PC-3 (cell line): ENCODE results near the gene PPM1L. TPM values are rescaled to one million over a fixed set of nuclear protein-coding genes. Genes with fewer than 3 reads are reported as not detected.
A peak's percentile ranks its signal among the peaks of the same experiment; 100 is the strongest.

ENCODE experiments used
- ATAC-seq: fragments of 200-7000 bp; cut with Tn5 transposase; 2 replicates; pipeline ENCODE4 v1.9.1; 2020; ENCODE audit warnings: mild to moderate bottlenecking, moderate library complexity
- BruUV-seq: library from RNA; stranded (reverse); fragments of 400-500 nt; replicated peaks from 2 replicates; lab custom pipeline; 2021; lab: Mats Ljungman, UMichigan
- CTCF ChIA-PET: fragments of 300-600 bp; sonication (Branson Sonifier 250); formaldehyde crosslinking; loops from one replicate; lab custom pipeline; 2022; ENCODE audit warnings: antibody characterized with exemption; lab: Charles Lee
- POLR2A ChIA-PET: fragments of 300-600 bp; sonication (Branson Sonifier 250); formaldehyde crosslinking; loops from one replicate; lab custom pipeline; 2022; ENCODE audit warnings: antibody characterized with exemption; ENCODE audit not compliant: unreplicated experiment; lab: Charles Lee
- DNase-seq: peaks from one replicate; pipeline ENCODE4 v3.0.0-alpha.2; 2015
- H2AFZ ChIP-seq: fragments of 300-600 bp; sonication (generic); 2 replicates; pipeline ENCODE4 v1.6.0; 2016; ENCODE audit warnings: antibody characterized with exemption, low read length
- H3F3A ChIP-seq: fragments of 300-600 bp; sonication (generic); one replicate; pipeline ENCODE4 v1.6.0; 2017; ENCODE audit warnings: antibody characterized with exemption, low read length, control low read depth, mild to moderate bottlenecking; ENCODE audit not compliant: unreplicated experiment
- H3K27ac ChIP-seq: fragments of 300-600 bp; sonication (generic); 2 replicates; pipeline ENCODE4 v1.5.1; 2016; ENCODE audit warnings: mild to moderate bottlenecking, low read length
- H3K27me3 ChIP-seq: fragments of 300-600 bp; sonication (generic); 2 replicates; pipeline ENCODE4 v1.6.1; 2016; ENCODE audit warnings: low read length, mixed read lengths
- H3K36me3 ChIP-seq: fragments of 300-600 bp; sonication (generic); 2 replicates; pipeline ENCODE4 v1.6.1; 2016; ENCODE audit warnings: low read depth, mixed run types, low read length, mixed read lengths
- H3K4me1 ChIP-seq: fragments of 300-600 bp; sonication (generic); 2 replicates; pipeline ENCODE4 v1.5.1; 2016; ENCODE audit warnings: low read length; ENCODE audit not compliant: insufficient read depth
- H3K4me2 ChIP-seq: fragments of 300-600 bp; sonication (generic); 2 replicates; pipeline ENCODE4 v1.6.0; 2016; ENCODE audit warnings: low read length
- H3K4me3 ChIP-seq: fragments of 300-600 bp; sonication (generic); 2 replicates; pipeline ENCODE4 v1.5.1; 2016; ENCODE audit warnings: mild to moderate bottlenecking, low read length, mixed read lengths
- H3K79me2 ChIP-seq: fragments of 300-600 bp; sonication (generic); 2 replicates; pipeline ENCODE4 v1.6.1; 2017; ENCODE audit warnings: low read length, mixed read lengths
- H3K9ac ChIP-seq: fragments of 300-600 bp; sonication (generic); 2 replicates; pipeline ENCODE4 v1.6.0; 2016; ENCODE audit warnings: mild to moderate bottlenecking, low read length
- H3K9me2 ChIP-seq: fragments of 300-600 bp; sonication (generic); replicated peaks from 2 replicates; pipeline ENCODE4 v1.6.1; 2016; ENCODE audit warnings: mixed run types, low read length, mixed read lengths
- H3K9me3 ChIP-seq: fragments of 300-600 bp; sonication (generic); 2 replicates; pipeline ENCODE4 v1.6.1; 2016; ENCODE audit warnings: low read length, mixed read lengths
- H4K20me1 ChIP-seq: fragments of 300-600 bp; sonication (generic); 2 replicates; pipeline ENCODE4 v1.6.1; 2016; ENCODE audit warnings: low read length, mixed read lengths
- CTCF ChIP-seq: fragments of 300-600 bp; sonication (generic); conservative IDR thresholded peaks from 2 replicates; pipeline ENCODE4 v1.5.1; 2017; ENCODE audit warnings: antibody characterized with exemption, low read depth, mild to moderate bottlenecking, low read length
- EZH2 ChIP-seq: fragments of 300-600 bp; sonication (generic); IDR thresholded peaks from one replicate; pipeline ENCODE4 v1.6.1; 2017; ENCODE audit warnings: antibody characterized with exemption, mild to moderate bottlenecking, low read length; ENCODE audit not compliant: unreplicated experiment
- EZH2phosphoT487 ChIP-seq: fragments of 300-600 bp; sonication (generic); IDR thresholded peaks from 2 replicates; pipeline ENCODE4 v1.6.1; 2018; ENCODE audit warnings: mild to moderate bottlenecking, antibody characterized with exemption, low read length, borderline replicate concordance
- intact Hi-C: fragments of 100-400 bp; cut with micrococcal nuclease; formaldehyde crosslinking; loops from 2 replicates; pipeline ENCODE4 v1.9.0; 2023
- total RNA-seq: library from RNA; depleted of rRNA; stranded (reverse); fragments of >200 nt; gene quantifications from 2 replicates; pipeline ENCODE4 v1.2.3, GENCODE V29; 2014

Gene PPM1L
- total RNA-seq, 1 experiment from 2014 or later = 7.0 TPM

GRCh38 chr3:160869825-160870224 is 113.8 kb downstream of the PPM1L start:
- no peak overlapping the region for H3K27ac ChIP-seq
- no peaks in the 10 kb centered on the region for H3K9me2 ChIP-seq
- DNase-seq (peak; percentile 29), ATAC-seq (no peak; the same call in 1 of the 2 replicates)
- BruUV-seq = no TSS peak
- no peaks in the 10 kb centered on the region for H3K36me3 ChIP-seq
- intact Hi-C loops = no loop called here
- no peak overlapping the region for H3K4me3 ChIP-seq
- H3K4me1 ChIP-seq = no peaks in the 10 kb centered on the region
- CTCF ChIA-PET = no interaction called here
- TF ChIP-seq EZH2phosphoT487 (no peak), CTCF (no peak), EZH2 (no peak)
- no peaks in the 10 kb centered on the region for H3K27me3 ChIP-seq
- H3K9ac ChIP-seq = no peak overlapping the region
- no peaks in the 10 kb centered on the region for H3K9me3 ChIP-seq
- H4K20me1 ChIP-seq = no peaks in the 10 kb centered on the region
- H3K79me2 ChIP-seq = no peaks in the 10 kb centered on the region
- H3K4me2 ChIP-seq = no peak overlapping the region
- no peaks in the 10 kb centered on the region for H3F3A ChIP-seq
- POLR2A ChIA-PET = no interaction called here
- H2AFZ ChIP-seq = no peak overlapping the region

GRCh38 chr3:160870327-160870726 is 114.3 kb downstream of the PPM1L start:
- no peaks in the 10 kb centered on the region for H3K9me3 ChIP-seq
- ChIA-PET CTCF (no interaction called here), POLR2A (interaction anchor here (0.6 kb wide), 1 partner anchor 28 kb away, joined by 8 read pairs; no protein-coding TSS in a partner anchor)
- no peak overlapping the region for H3K4me2 ChIP-seq
- TF ChIP-seq CTCF = no peak
- no peak for TF ChIP-seq EZH2
- TF ChIP-seq EZH2phosphoT487 = no peak
- no peaks in the 10 kb centered on the region for H3K79me2 ChIP-seq
- 0 out of 2 replicates have a peak, but pooled peaks have one; percentile 33 for ATAC-seq
- no peaks in the 10 kb centered on the region for H4K20me1 ChIP-seq
- H3F3A ChIP-seq = no peaks in the 10 kb centered on the region
- no TSS peak for BruUV-seq
- no peaks in the 10 kb centered on the region for H3K4me1 ChIP-seq
- intact Hi-C loops = no loop called here
- H3K9ac ChIP-seq = no peak overlapping the region
- H3K36me3 ChIP-seq = no peaks in the 10 kb centered on the region
- H3K9me2 ChIP-seq = no peaks in the 10 kb centered on the region
- DNase-seq = peak; percentile 11
- no peak overlapping the region for H3K27ac ChIP-seq
- no peak overlapping the region for H2AFZ ChIP-seq
- H3K27me3 ChIP-seq = no peaks in the 10 kb centered on the region
- no peak overlapping the region for H3K4me3 ChIP-seq

GRCh38 chr3:160874736-160875135 is 118.7 kb downstream of the PPM1L start:
- Histone ChIP-seq H3K27me3 (no peaks in the 10 kb centered on the region), H3K9me2 (no peaks in the 10 kb centered on the region), H3K9me3 (no peaks in the 10 kb centered on the region), H3K9ac (no peak overlapping the region), H3K79me2 (no peaks in the 10 kb centered on the region), H3K36me3 (no peaks in the 10 kb centered on the region), H3F3A (no peaks in the 10 kb centered on the region), H2AFZ (no peak overlapping the region), H3K4me3 (no peak overlapping the region), H3K4me1 (no peaks in the 10 kb centered on the region), H3K27ac (no peak overlapping the region), H3K4me2 (no peak overlapping the region), H4K20me1 (no peaks in the 10 kb centered on the region)
- CTCF ChIA-PET = no interaction called here
- intact Hi-C loops = no loop called here
- BruUV-seq = no TSS peak
- DNase-seq (no peak), ATAC-seq (no peak)
- POLR2A ChIA-PET = no interaction called here
- TF ChIP-seq EZH2 (no peak), CTCF (no peak), EZH2phosphoT487 (no peak)
